CD4-positive, alpha-beta T cell treated with Interleukin-1 beta for 1 hour (primary cell): ENCODE results near the gene ZFP64.
"Not testable (repeated sequence)": the region's sequence is repeated elsewhere in the genome, so short reads cannot be mapped to it uniquely, and the experiment has no call there.

ENCODE experiments used
- DNase-seq, 2 donors: peaks; one replicate each; pipeline ENCODE4 v3.0.0-alpha.2; 2020 to 2022

The ZFP64 gene

GRCh38 chr20:52200870-52201269 is 9.3 kb upstream of the ZFP64 start:
- DNase-seq, result no peak

DNA sequence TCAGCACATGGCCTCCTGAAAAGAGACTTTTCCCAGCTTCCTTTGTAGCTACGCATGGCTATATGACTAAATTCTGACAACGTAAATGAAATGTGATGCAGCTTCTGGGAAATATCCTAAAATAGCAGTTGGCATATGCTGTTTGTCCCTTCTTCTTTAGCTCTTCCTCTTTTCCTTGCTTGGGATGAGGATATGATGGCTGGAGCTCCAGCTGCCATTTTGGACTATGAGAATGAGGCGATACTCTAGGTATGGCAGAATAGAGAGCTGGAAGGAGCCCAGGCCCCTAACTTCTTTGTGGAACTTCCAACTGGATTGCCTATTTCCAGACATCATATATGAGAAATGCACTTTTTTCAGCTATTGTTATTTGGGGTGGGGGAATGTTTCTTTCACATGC is 5.3 kb upstream of the ZFP64 start:
- no peak for DNase-seq

DNA sequence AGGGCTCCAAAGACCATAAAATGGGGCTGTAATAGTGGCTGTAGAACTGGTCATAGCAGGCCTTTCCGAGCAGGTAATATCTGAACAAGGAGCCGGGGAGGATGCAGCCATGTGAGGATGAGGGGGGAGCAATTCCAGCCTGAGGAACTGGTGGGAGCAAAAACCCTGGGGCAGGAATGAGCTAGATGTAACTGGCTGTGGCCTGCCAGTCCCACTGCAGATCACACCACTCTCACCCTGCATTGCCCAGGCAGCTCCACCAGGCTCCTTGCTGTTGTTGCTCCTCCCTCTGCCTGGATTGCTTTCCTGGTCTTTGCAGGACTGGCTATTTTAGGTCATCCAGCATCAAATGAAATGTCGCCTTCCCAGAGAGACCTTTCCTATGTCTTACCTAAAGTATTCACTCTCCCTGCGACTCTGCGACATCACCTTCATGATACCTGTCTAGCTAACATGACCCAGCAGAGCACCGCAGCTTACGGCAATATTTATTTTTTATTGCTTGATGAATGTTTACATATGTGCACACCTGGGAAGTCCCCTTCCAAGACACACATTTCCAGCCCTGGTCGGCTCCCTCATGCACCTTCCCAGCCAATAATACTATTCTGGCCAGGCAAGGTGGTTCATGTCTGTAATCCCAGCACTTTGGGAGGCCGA is 2.4 kb upstream of the ZFP64 start:
- DNase-seq, result no peak

DNA sequence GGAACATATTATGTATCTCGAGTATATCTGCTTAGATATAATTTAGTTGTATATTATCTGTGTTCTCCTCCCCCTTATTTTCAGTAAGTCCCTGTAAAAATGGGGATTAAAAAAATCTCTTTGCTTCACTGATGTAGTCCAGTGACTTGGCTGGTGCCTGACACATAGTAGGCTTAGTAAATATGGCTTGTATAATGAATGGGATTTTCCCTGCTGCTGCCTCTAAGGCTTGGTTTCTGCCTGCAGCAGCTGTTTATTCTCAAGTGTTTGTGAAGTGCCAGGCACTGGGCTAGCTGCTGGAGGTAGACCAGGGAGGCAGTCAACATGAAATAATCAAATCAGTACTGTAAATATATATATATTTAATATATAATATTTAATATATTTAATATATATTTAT is 1.6 kb upstream of the ZFP64 start:
- DNase-seq, result no peak

DNA sequence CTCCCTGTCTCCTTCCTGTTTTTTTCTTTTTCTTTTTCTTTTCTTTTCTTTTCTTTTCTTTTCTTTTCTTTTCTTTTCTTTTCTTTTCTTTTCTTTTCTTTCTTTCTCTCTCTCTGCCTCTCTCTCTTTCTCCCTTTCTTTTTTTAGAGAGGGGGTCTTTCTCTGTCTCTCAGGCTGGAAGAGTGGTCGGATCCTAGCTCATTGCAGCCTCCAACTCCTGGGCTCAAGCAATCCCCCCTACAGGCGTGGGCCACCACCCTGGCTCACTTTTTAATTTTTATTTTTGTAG is 1.1 kb upstream of the ZFP64 start:
- DNase-seq, result not testable (repeated sequence)

- DNase-seq, result peak in 1 of 2 donors; percentile 9
Measured at GRCh38 chr20:52191916-52192718, 538 bp upstream of the ZFP64 start.

DNA sequence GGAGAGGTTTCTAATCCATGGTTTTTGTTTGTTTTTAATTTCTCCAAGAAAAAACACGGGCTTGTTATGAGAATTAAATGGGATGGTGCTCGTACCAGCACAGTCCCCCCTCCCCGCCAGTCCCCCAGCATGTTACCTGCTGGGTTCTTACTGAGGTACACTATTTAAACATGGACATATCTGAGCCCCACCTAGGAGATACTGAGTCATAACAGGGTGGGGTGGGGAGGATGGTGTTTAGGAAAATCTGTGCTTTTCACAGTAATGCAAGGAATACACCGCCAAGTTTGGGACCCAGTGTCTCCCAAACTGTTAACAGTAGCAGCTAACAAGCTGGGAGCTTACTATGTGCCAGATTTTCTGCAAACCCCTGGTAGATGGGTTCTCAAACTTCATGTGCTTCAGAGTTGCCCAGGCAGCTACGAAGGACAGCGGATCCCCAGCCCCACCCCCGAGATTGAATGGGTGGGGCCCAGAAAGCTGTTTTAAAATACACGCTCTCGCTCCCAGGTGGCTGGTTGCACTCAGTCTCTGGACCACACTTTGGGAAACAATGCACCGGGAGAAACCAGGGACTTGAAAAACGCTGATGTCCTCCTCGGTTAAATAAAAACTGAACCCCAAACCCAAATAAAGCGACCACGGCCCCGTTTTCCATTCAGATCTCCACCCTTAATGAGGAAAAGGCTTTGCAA is 995 bp downstream of the ZFP64 start:
- DNase-seq, result peak; percentile 13 to 22

DNA sequence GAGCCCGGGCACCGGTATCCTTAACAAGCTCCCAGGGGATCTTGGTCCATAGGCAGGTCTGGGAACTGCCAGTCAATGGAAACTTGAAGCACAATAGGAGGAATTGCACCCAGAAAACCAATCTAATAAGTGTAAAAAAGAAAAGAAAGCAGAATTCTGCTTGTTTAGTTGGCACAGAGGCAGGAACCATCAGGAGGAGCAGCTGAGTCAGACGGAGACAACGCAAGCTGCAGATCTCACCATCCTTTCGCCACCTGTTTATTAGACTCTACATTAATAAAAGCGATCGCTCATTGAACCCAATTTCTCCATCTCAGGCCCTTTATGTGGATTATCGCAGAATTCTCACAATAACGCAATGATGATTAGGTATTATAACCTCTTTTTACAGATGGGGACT is 9.8 kb downstream of the ZFP64 start:
- DNase-seq, result no peak

DNA sequence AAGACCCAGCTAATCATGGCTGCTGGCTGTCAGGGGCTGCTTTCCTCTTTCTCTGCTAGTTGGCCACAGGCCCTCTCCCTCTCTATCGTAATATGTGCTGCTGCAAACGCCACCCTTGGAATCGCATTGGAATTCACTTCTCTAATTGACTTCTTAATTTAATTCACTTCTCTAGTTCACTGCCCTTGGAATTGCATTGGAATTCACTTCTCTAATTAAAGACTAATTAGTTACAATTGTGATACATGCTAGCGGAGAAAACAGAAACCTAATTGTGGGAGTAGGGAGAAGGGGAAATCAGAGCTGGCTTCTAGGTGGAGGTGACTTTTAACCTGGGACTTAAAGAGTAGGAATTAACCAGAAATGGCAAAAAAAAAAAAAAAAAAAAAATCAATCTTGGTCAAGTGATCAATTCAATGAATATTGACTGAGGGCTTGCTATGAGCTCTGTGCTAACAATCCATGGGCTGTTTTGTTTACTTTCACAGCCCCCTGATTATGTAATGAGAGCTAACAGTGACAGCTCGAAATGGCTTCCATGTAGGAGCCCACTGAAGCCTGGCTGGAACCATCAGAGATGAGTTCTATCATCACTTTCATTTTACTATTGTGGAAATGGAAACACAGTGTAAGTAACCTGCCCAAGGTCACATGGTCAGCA is 11.3 kb downstream of the ZFP64 start:
- no peak for DNase-seq

DNA sequence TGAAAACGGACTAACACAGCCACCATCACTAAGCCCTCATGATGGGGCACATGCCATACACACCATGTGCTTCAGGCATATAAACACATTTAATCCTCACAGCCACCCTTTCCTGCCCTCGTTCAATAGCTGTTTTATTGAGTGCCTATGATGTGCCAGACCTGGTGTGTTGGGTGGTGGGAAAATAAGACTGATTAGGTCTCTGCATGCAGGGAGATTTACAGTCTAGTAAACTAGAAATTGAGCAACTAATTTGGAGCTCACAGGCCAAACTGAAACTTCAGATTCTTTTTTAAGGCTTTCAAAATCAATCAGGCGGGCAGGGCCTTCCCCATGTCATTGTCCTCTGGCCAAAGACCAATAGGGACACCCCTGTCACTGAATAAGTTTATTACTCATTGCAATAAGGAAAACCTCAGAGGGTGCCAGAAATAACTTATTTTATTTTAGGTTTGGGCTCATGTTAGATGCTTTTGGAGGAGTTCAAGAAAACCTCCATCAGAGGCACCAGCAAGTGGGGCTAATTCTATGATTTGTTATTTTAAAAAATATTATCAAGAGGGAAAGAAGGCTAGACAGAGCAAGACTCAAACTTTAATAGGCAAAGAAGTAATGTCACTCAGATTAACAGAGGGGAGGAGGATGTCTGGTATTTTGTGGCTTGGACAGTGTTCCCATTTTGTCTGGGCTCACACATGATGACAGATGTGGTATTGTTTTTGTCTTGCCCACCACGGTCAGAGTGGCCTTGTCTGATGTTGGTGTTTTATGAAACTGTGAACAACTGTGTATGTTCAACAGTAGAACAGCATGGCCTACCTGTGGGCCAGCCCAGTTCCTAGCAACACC is 12.0 kb downstream of the ZFP64 start:
- DNase-seq, result no peak

DNA sequence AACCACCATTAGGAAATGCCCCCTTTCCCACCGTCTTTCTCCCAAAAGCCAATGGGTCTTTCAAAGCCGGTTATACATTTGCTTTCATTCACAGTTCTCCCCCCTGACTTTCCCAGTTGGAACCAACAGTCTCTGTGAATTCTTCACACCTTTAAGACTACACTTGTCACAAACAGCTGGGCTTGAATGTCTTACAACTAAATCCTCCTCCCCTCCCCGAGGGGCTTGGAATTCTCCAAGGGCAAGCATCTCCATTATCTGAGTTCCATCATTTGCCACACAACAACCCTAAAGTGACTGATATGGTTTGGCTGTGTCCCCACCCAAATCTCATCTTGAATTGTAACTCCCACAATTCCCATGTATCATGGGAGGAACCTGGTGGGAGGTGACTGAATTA is 12.9 kb downstream of the ZFP64 start:
- DNase-seq, result no peak

DNA sequence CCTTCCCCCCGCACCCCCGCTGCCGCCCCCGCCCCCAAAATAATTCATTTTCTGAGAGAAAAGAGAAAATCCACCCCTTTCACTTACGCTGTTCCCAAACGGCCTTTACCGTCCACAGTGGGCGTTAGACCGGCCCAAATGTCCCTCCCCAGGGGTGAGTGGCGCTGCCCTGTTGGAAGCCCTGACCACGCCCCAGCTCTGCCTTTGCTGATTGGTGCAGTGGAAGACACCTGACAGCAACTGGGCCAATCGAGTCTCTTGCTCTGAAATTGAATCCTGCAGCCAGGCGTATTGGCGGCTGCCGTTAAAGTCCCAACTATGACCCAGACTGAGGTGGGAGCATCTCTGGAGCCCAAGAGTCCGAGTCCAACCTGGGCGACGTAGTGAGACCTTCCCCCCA is 15.7 kb downstream of the ZFP64 start:
- DNase-seq, result no peak

DNA sequence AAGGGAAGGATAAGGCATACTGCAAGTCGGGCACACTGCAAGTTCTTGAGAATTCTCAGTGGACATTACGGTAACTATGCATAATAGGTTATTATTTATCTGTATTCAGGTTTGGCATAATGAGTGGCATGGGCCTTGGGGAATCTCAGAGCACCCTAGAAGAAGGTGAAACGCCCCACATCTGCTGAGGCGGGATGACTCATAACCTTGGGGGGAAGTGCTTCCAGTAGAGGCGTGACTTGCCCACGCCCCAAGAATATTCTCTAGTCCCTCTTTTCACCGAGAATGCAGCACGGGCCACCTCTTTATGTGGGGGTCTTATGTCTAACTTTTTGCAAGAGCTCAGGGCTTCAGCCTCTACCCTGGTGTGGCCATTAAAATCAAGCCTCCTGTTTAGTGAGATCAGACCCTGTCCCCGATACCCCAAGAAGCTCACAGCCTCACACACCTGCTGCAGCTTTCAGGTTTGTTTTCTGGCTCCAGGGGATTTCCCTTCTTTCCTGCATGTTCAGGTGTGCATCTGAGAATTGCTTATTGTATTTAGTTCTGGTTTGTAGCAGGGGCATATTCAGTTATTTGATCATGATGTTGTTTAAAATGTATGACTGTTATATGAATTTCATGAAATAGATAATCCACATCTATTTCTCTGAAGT is 19.1 kb downstream of the ZFP64 start:
- DNase-seq, result no peak

DNA sequence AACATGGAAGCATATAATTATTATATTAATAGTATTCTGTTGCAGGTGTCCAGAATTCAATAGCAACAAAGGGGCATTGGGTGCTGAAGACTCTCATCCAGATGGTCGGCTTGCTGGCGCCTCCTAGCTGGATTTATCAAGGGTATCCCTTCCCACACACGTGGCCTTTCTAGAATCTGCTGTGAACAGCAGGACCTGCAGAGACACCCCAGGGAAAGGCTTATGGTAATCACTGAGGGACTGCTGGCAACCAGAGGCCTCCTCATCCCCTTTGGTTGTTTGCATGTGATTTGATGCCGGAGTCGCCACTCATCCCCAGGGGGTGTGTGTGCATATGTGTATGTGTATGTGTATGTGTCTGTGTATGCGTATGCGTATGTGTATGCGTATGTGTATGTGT is 20.6 kb downstream of the ZFP64 start:
- DNase-seq, result no peak

DNA sequence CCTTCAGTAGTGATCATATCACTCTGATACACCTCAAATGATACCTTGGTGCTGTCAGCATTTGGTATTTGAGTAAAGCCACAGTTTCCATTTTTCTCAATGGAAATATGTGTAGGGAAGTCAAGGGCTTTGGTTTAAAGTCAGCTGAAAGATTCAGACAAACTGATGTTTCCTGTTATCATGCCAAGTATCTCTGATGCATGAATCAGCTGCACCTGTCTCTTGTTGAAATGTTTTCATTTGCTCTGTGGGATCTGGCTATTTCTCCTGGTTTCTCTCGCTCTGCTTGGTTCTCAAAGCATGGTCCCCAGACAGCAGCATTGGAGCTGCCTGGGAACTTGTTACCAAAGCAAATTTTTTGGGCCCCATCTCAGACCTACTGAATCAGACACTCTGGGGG is 23.5 kb downstream of the ZFP64 start:
- no peak for DNase-seq

- DNase-seq, result no peak
Measured at GRCh38 chr20:52167232-52167840, 24.2 kb downstream of the ZFP64 start.

GRCh38 chr20:52166150-52166549 is 25.4 kb downstream of the ZFP64 start:
- DNase-seq, result no peak

DNA sequence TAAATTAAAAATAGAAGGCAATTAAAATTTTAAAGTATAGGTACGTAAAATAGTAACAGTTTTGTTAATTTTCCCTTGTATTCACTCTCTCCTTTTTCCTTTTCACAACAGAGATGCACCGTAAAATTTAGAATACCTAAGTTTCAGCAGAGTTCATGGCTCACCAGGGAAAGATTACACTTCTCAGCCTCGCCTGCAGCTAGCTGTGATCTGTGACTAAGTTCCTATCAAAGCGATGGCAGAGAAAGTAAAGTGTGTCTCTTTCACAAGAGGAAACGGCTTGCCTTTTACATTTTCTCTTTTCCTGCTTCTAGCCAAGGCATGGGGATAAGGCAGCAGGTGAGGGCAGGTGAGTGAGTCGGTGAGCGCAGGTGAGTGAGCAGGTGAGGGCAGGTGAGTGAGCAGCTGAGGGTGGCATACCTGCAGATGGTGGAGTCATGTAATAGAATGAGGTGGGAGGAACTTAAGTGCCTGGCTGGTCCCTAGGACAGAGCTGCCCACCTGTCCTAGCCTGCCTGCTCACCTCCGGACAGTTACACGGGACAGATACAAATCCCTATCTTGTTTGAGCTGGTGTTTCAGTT is 30.9 kb downstream of the ZFP64 start:
- DNase-seq, result no peak

- no peak for DNase-seq
Measured at GRCh38 chr20:52160049-52160570, 31.5 kb downstream of the ZFP64 start.

DNA sequence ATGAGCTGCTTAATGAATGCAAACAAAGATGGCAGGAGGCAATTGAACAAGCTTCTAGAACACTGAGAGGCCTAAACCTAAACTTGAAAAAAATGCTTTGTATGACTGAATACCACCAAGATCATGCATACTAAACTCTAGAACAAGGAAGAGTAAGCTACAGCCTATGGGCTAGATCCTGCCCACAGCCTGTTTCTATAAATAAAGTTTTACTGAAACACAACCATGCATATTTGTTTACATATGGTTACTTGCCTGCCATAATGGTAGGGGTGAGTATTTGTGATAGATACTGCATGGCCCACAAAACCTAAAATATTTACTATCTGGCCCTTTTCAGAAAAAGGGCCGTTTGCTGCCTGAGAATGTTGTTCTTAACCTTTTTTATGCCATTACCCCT is 37.0 kb downstream of the ZFP64 start:
- DNase-seq, result no peak

GRCh38 chr20:52153896-52154295 is 37.7 kb downstream of the ZFP64 start:
- DNase-seq, result no peak
